GM12878 (cell line): Measurements from ENCODE around the gene PRRG4.

Experiments used
- ATF3 ChIP-seq: IDR thresholded peaks from 2 replicates; pipeline ENCODE4 v1.6.1; 2011; ENCODE audit warnings: low read depth, mild to moderate bottlenecking, low read length, moderate library complexity, borderline replicate concordance; ENCODE audit errors: extremely low read depth
- MYC ChIP-seq: IDR thresholded peaks from 2 replicates; pipeline ENCODE4 v1.6.1; 2011; ENCODE audit warnings: mild to moderate bottlenecking, low read length, moderate library complexity, inconsistent platforms; ENCODE audit not compliant: insufficient read depth, insufficient replicate concordance, insufficient read length, severe bottlenecking
- ZNF592 ChIP-seq: fragments of 450-650 bp; IDR thresholded peaks from 2 replicates; pipeline ENCODE4 v1.6.1; 2017; ENCODE audit warnings: mild to moderate bottlenecking, moderate library complexity

DNA sequence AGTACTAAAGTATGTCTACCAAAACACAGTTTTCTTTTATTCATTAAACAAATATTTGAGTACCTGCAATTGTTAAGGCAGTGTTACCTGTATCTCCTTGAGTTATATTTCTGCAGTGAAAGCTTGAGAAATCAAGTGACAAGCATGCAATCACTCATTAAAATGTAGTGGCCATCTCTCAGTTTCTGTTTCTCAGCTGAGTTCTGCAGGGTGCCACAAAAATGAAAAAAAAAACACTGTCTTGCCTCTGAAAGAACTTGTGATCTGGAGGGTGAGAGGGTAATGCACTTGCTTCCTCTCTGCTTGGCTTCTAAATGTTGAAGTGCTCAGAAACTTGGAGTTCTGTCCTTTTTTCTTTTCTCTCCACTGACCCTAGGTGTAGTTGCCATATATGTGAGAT lies 69.7 kb downstream of the PRRG4 start:
- TF ChIP-seq ATF3 = no peak
- TF ChIP-seq ZNF592 = no peak
- no peak for TF ChIP-seq MYC
